ENCODE measurements around the gene CNOT4.
A peak's percentile ranks its signal among the peaks of the same experiment; 100 is the strongest.
"Not testable (repeated sequence)": the region's sequence is repeated elsewhere in the genome, so short reads cannot be mapped to it uniquely, and the experiment has no call there.

CNOT4 gene

DNA sequence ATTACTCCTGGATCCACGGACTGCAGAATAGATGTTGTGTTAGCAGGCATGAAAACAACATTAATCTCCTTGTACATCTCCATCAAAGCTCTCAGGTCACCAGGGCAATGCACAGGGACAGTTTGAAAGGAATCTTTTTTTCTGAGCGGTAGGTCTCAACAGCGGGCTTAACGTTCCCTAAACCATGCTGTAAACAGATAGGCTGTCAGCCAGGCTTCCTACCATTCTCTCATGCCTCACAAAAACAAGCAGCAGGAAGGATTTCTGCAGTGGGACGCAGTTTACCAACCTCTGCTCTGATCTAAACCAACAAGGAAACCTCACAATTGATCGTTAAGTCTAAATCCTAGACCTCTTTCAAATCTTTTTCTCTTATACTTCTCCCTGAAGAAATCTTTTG lies 50.8 kb downstream of the CNOT4 start:
- no peak for DNase-seq (ENCODE audit: low spot score)

DNA sequence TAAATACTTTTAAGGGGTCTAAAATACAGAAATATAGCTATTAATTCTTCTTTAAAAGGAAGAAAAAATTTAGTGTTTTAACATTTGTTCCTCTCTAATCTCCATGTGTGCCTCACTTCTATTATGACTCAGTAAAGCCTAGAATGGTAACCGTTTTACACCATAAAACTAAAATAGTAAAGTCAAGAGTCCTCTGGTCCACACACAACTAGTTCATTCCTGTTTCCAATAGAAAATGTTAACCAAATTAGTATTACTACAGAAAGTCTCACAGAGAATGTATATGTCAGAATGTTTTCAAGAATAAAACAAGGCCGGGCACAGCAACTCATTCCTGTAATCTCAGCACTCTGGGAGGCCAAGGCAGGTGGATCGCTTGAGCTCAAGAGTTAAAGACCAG lies 55.8 kb downstream of the CNOT4 start:
- no peak for DNase-seq (ENCODE audit: low spot score)

DNA sequence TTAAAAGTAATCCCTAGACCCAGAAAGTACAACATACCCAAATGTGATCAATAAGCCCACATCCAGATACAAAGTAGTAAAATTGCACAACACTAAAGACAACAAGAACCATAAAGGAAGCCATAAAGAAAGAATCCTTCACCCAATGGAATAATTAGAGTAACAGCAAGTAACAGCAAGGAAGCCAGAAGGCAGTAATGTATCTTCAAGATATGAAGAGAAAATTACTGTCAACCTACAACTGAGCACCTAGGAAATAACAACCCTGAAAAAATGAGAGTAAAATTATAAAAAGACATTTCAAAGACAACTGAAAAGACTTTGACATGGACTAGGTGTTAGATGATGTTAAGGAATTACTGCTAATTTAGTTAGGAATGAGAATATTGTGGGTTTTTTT lies 60.5 kb downstream of the CNOT4 start:
- DNase-seq (ENCODE audit: low spot score): no peak

DNA sequence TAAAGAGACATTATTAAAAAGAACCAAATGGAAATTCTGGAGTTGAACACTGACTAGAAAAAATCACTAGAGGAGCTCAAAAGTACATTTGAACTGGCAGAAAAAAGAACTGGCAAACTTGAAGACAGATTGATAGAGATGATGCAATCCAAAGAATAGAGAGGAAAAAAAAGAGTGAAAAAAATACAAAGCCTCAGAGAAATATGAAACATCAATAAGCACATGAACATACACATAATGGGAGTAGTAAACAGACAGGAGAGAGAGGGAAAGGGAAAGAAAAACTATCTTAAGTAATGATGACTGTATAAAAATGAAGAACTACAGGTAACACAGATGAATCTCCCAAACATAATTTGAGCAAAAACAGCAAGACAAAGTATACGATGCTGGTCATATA lies 61.1 kb downstream of the CNOT4 start:
- DNase-seq (ENCODE audit: low spot score): no peak

DNA sequence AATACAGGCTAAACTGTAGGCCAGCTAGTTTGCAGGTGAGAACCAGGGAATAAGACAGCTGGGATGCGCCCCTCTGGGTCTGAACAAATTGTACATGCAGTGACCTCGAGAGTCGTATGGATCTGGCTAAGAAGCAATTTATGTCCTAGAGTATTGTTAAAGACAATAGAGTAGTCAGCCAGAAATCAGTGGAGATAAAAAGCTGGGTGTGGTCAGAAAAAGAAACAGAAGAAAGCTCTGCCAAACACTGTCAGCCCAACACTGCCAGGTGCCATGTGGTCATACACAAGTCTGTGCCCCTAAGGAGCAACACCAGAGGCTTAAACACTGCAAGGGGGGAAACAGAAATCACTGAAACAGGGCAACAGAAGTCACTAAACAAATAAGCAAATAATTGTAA lies 62.2 kb downstream of the CNOT4 start:
- no peak for DNase-seq (ENCODE audit: low spot score)

DNA sequence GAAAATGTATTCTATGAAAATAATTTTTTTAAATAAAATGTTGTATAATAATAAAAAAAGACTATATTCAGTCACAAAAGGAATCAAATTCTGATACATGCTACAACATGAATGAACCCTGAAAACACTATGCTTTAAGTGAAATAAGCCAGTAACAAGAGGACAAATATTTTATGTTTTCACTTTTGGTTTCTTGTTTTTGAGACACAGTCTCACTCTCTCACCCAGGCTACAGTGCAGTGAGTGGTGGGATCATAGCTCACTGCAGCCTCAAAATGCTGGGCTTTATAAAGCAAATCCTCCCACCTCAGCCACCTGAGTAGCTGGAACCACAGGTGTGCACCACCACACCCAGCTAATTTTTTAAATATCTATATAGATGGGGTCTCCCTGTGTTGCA lies 64.2 kb downstream of the CNOT4 start:
- no peak for DNase-seq (ENCODE audit: low spot score)

DNA sequence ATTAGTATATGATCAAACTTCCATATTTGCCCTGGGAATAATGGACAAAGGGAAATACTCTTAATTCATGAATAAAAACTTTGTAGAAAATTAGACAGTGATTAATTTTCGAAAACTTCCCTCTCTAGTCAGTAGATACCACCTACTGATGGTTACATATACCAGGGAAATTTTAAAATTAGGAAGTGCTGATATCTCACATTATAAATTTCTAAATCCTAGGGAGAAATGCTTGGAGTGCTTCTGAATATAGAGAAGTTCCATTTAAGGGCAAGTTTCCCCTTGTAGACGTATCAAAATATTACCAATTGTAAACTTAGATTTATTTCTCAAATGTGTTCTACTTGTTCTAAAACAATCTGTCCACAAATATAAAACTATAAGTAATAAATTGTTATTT lies 64.6 kb downstream of the CNOT4 start:
- DNase-seq (ENCODE audit: low spot score): not testable (repeated sequence)

DNA sequence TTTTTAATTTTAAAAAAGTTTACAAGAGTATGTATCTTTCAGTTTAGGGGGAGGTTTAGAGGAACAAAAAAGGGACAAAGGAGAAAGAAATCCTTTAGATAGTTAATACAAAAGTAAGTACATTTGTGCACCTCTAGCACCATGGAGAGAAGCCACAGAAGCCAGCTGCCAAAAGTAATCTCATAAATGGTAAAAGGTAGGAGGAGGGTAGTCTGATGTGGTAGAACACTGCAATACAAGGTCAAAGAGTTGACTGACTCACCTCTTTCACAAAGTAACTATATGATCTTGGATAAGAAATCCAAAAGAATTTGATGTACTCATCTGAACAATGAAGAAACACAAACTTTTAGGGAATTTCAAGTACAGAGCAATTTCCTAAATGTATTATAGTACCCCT lies 68.1 kb downstream of the CNOT4 start:
- DNase-seq (ENCODE audit: low spot score): no peak

DNA sequence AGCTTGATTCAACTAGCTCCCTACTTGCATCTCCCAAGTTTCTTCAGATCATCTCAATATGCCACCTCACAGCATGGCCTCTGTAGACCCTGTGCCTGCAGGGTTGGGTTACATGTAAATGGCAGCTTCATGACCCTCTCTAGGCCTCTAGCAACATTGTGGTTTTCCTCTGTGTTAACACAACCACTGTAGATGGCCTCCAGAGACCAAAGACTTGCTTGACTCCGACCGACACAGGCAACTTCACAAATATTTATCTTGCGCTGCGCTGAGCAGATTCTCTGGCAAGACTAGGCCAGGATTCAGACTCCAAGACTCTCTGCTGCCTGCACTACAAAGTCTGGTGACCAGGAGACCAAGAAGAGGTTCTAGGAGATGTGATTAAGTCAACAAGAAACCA lies 75.9 kb downstream of the CNOT4 start:
- DNase-seq (ENCODE audit: low spot score): no peak

DNA sequence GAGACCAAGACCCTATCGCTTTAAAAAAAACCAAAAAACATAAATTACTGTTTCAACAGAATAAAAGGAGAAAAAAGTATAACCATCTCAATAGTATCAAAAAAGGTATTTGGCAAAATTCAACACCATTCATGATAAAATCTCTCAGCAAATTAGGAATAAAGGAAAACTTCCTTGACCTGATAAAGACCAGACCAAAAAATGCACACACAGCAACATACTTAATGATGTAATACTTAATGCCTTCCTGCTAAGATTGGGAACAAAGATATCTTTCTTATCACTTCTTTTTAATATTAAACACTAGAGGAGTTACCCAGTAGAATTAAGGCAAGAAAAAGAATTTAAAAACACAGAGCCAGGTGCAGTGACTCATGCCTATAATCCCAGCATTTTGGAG lies 79.3 kb downstream of the CNOT4 start:
- no peak for DNase-seq (ENCODE audit: low spot score)

DNA sequence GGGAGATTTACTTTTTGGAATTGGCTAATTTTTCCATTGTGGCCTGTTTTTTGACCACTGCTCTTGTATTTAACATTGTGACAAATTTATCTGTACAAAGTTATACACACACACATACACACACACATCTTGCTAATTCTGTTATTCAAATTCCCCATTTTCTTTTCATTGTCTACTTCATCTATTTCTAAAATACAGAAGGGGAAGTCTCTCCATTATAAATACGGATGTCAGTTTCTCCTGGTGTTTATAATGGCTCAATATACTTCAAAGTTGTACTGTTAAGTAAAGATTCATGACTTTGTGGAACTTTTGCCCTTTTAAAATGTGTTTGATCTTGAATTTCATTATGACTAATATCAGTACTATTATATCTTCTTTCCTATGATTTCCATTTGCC lies 81.0 kb downstream of the CNOT4 start:
- DNase-seq (ENCODE audit: low spot score): no peak

DNA sequence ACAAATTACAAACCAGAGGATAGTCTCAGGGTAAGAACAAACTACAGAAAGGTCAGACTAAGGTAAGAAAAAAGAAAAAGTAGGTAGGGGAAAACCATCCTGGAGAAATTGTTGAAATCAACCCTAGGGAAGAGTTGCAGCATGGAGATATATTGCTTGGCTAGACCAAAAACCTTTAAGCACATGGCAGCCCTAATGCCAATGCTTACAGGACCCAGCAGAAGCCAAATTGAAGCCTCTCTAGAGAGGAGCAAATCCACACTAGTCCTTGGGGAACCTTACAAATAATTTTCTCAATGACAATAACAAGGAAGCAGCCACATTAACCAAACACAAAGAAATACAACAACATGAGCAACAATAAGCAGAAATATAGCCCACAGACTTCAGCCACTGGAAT lies 81.9 kb downstream of the CNOT4 start:
- DNase-seq (ENCODE audit: low spot score): no peak

DNA sequence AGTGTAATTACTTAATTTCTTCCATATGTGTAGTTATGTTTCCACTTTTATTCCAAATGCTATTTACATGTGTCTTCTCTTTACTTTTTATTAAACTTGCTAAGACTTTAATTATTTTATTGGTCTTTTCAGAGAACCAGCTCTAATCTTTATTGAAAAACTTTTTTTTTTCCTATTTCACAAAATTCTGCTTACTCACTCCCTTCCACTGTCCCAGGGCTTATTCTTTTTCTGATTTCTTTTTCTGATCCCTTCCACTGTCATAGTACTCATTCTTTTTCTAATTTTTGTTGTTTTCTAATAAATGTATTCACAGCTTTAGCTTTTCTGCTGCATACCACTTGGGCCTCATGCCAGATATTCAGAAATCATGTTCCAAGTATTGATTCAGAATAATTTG lies 82.7 kb downstream of the CNOT4 start:
- no peak for DNase-seq (ENCODE audit: low spot score)

DNA sequence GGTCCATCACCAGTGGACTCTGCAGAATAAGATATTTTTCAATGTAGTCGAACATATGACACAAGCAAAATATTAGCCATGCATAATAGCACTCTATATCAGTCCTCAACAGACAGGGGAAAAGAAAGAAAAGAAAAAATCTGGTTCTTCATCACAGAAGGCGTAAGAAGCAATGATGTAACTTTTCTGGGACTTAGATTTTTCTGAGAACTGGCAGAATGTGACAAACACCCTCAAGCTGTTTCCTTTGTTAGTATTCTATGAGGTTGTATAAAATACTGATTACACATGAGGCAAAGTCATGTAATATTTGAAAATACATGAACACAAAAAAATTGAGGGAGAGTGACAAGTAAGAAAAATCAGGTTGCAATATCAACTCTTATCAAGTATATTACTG lies 84.9 kb downstream of the CNOT4 start:
- no peak for DNase-seq (ENCODE audit: low spot score)

DNA sequence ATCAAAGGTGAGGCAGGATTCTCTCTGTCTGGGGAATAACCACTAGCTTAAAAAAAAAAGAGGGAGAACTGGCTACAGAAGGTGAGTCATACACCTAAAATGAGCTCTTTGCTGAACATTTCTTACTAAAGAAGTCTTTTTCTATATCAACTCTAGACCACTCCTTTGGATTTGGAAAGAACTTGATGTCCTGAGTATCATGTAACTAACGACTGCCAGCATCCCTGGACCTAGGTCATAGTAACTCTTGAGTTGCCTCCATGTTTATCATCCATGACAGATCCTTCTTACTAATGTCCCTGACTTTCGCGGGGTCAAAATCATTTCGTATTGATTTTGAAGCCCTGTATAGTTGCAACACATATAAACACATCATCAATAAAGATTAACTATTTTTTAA lies 89.1 kb downstream of the CNOT4 start:
- no peak for DNase-seq (ENCODE audit: low spot score)

DNA sequence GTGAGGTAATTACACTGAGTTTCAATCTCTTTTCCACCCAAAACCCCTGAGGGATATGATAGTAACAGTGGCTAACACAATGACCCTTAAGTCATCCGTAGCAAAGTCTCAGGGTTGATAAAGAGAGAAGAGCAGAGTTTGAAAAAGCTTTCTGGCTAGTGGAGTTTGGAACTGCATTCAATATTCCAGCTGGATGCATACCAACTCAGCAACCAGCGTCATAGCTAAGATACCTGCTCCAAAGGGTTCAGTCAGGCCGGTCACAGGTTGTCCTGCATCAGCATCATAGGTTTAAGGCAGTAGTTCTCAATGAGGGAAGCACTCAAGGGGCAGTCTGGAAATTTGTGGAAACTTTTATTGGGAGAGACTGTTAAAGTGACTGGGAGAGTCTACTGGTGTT lies 93.5 kb downstream of the CNOT4 start:
- no peak for DNase-seq (ENCODE audit: low spot score)

DNA sequence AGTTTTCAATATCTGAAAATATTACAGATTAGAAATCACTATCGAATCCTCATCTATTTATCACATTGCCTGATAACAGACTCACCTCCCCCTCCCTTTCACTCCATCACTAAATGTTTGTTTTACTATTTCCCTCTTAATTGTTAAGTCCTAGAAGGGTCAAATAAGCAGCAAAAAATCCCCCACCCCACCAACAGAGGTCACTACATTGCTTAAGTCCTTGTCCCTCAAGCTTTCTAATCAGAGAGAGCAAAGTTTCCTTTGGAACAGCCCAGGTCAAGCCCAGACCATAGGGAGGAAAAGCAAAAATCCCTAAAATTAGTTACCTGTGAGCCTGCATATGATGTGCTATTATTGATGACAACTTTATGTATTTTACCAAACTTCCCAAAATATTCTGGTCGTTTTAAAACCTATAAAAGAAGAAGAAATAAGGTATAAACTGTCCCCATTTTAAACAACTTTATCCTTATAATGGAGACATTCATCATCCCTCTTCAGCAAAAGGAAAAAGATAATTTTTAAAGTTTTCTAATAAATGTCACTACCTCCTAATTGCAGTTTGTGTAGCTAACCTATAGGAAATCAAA lies 95.0 kb downstream of the CNOT4 start:
- peak; percentile 81 for DNase-seq (ENCODE audit: low spot score)

DNA sequence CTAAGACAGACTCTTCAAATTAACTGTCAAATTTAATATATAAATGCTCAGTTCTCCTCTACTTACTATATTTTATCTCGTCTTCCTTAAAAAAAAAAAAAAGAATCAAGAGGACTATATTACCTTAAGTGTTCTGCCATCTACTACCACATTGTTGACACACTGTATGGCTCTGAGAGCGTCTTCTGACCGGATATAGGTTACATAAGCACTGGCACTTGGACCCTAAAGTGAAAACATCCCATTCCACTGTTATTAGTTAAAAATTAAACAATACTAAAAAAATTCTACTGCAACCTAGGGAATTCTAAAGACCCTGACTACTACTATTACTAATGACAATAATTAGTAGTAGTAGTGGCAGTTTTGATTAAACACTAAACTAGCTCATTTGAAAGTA lies 95.7 kb downstream of the CNOT4 start:
- no peak for DNase-seq (ENCODE audit: low spot score)

DNA sequence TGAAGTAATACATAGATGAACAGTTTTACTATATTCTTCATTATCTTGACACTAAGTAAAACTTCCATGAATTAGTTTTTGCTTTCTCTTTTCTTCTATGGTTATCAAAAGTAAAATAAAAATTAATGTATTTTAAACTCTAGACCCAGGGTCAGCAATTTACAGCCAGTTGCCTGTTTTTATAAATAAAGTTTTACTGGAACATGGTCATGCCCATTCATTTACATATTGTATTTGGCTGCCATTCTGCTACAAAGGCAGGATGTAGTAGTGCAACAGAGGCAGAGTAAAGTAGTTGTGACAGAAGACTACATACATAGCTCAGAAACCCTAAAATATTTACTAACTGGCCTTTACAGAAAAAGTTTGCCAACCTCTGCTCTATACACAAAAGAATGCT lies 98.8 kb downstream of the CNOT4 start:
- DNase-seq (ENCODE audit: low spot score): no peak

DNA sequence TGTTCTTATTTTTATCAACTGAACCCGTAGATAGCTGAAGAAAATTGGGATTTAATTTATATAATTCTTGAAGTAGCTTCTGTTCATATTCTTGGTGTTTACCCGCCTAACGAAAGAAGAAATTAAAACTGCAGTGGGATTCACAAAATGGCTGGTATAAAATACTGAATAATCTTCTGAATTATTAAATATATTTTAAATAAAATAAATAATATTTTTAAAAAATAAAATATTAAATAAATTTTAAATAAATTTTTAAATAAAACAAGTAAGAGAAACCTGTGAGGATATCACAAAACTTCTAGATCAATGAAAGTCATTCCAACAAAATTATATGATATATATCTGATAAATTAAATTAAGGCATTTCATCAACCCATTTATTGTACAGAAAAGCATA lies 99.4 kb downstream of the CNOT4 start:
- DNase-seq (ENCODE audit: low spot score): no peak

DNA sequence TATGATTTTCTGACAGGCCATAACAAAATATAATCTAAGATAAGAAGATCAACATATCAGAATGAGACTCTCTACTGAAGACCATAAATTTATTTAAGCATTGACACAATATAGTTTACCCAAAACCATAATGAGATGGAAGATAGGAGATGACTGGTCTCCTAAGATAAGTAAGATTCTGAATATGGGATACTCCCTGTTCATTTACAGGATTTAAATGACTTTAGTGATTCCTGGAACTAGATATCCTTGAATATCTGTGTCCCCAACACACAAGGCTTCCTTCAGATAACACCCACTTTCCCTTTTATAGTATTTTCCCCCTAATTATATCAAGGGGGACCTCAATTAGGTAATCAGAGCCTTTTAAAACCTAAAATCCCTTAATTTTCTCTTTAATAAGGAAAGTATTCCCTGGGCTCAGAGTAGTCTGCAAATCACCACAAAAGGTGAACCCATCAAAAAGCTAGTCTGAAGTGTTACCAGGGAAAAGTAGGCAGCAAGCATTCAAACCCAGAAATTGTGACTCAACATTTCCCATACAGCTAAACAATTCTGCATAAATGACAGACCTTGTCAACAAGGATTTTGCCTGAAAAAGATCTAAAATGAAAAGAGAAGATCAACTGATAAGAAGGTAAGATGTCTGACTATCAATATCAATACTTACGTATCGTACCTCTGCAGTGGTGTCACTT lies 99.9 kb downstream of the CNOT4 start:
- DNase-seq (ENCODE audit: low spot score): no peak

DNA sequence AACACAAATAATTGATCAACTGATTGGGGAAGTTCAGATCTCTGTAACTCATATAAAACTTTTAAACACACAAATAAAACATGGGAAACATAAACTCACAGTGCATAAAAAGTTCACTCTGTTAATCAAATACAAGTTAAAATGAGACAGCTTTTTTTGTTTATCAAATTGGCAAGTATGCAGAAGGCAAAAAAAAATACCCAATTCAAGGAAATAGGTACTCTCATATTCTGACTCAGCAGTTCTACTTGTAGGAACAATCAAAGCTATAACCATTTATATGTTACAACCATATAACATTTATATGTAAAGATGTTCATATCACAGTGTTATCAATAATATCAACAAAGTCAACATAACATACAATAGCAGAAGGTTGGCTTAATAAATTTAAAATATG lies 102.0 kb downstream of the CNOT4 start:
- DNase-seq (ENCODE audit: low spot score): no peak

DNA sequence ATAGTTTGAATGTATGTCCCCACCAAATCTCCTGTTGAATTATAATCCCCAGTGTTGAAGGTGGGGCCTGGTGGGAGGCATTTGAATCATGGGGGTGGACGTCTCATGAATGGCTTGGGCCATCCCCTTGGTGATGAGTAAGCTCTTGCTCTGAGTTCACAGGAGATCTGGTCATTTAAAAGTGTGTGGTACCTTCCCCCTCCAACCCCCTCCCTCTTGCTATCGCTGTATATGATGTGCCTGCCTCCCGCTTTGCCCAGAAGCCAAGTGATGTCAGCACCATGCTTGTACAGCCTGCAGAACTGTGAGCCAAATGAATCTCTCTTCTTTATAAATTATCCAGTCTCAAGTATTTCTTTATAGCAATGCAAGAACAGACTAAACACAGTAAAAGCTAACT lies 103.0 kb downstream of the CNOT4 start:
- DNase-seq (ENCODE audit: low spot score): no peak

DNA sequence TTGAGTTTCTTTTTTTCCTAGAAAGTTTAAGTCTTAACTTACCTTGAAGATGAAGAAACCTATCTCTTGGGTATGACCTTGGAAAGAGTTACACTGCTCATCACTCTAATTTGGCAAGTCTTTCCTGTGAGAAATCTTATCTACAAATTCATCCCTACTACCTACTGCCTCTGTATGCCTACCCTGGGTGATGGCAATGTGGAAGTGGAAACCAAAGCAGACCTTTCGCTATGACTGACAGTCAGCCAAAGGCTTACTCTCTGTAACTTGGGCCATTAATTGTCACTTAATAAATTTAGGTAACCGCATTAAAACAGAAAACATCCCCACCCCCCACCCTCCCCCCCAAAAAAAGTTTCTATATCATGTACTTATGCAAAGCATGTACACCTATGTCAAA lies 103.9 kb downstream of the CNOT4 start:
- DNase-seq (ENCODE audit: low spot score): no peak
